ENCODE data around the gene NR1D2.

GRCh38 chr3:23934253-23934652 lies 10.8 kb upstream of the NR1D2 start:
- TF ChIP-seq ZNF776 (tag by site-specific recombination; IDR thresholded peaks at IDR 0.05; ENCODE audit: borderline replicate concordance) (no peak), OVOL3 (tag by site-specific recombination; IDR thresholded peaks at IDR 0.05) (no peak), CTCF (tag by site-specific recombination; IDR thresholded peaks at IDR 0.05) (no peak), ZSCAN18 (tag by site-specific recombination; IDR thresholded peaks at IDR 0.05) (no peak), ZNF558 (tag by site-specific recombination; IDR thresholded peaks at IDR 0.05) (no peak), HOXD13 (CRISPR knock-in tag; IDR thresholded peaks at IDR 0.05; ENCODE audit: borderline replicate concordance) (no peak), GLIS1 (tag by site-specific recombination; IDR thresholded peaks at IDR 0.05) (no peak), YY1 (tag by site-specific recombination; IDR thresholded peaks at IDR 0.05) (no peak), ZNF274 (IDR thresholded peaks at IDR 0.05; ENCODE audit: low read length) (no peak), ZNF274 (tag by site-specific recombination; IDR thresholded peaks at IDR 0.05; ENCODE audit: borderline replicate concordance) (no peak)

Measured in HEK293 (cell line).